Loucy (cell line): Measurements from ENCODE around the gene UNC50.

Source experiments
- H2AFZ ChIP-seq: fragments of 200-600 bp; sonication (generic); 2 replicates; pipeline ENCODE4 v1.6.0; 2016; ENCODE audit warnings: antibody characterized with exemption, mild to moderate bottlenecking, low read length, moderate library complexity
- H3F3A ChIP-seq: fragments of 200-600 bp; 2 replicates; pipeline ENCODE4 v1.6.0; 2016; ENCODE audit warnings: antibody characterized with exemption, low read depth, mild to moderate bottlenecking
- H3K27me3 ChIP-seq: fragments of 200-600 bp; sonication (generic); 2 replicates; pipeline ENCODE4 v1.6.1; 2014; ENCODE audit warnings: low read length, mild to moderate bottlenecking; ENCODE audit not compliant: insufficient read depth, poor library complexity, severe bottlenecking
- H3K36me3 ChIP-seq: fragments of 200-600 bp; sonication (generic); 2 replicates; pipeline ENCODE4 v1.6.1; 2016; ENCODE audit warnings: low read length; ENCODE audit not compliant: insufficient read depth
- H3K4me1 ChIP-seq: fragments of 200-600 bp; sonication (generic); 2 replicates; pipeline ENCODE4 v1.5.1; 2014; ENCODE audit warnings: low read length, mild to moderate bottlenecking; ENCODE audit not compliant: insufficient read depth, poor library complexity, severe bottlenecking
- H3K4me2 ChIP-seq: fragments of 200-600 bp; sonication (generic); 2 replicates; pipeline ENCODE4 v1.6.0; 2014; ENCODE audit warnings: antibody characterized with exemption, low read length, low read depth, mild to moderate bottlenecking; ENCODE audit not compliant: poor library complexity, severe bottlenecking
- H3K4me3 ChIP-seq: fragments of 200-600 bp; sonication (generic); 2 replicates; pipeline ENCODE4 v1.5.1; 2014; ENCODE audit warnings: low read length, mild to moderate bottlenecking, mixed read lengths; ENCODE audit not compliant: poor library complexity, severe bottlenecking
- H3K79me2 ChIP-seq: fragments of 200-600 bp; sonication (generic); 2 replicates; pipeline ENCODE4 v1.6.1; 2014; ENCODE audit warnings: low read length; ENCODE audit not compliant: insufficient read depth
- H3K9ac ChIP-seq: fragments of 200-600 bp; sonication (generic); 2 replicates; pipeline ENCODE4 v1.6.0; 2014; ENCODE audit warnings: mild to moderate bottlenecking, low read depth, low read length, moderate library complexity; ENCODE audit not compliant: poor library complexity, severe bottlenecking
- H3K9me2 ChIP-seq: fragments of 200-600 bp; sonication (generic); replicated peaks from 2 replicates; pipeline ENCODE4 v1.6.1; 2016; ENCODE audit warnings: low read depth, low read length, mixed read lengths
- H3K9me3 ChIP-seq: fragments of 200-600 bp; sonication (generic); 2 replicates; pipeline ENCODE4 v1.6.1; 2014; ENCODE audit warnings: mild to moderate bottlenecking, antibody characterized with exemption, low read length, low read depth; ENCODE audit not compliant: insufficient read depth
- H4K20me1 ChIP-seq: fragments of 200-600 bp; sonication (generic); 2 replicates; pipeline ENCODE4 v1.6.0; 2014; ENCODE audit warnings: antibody characterized with exemption, low read length, mild to moderate bottlenecking; ENCODE audit not compliant: insufficient read depth, poor library complexity, severe bottlenecking
- CTCF ChIP-seq: fragments of 200-600 bp; sonication (generic); conservative IDR thresholded peaks from 2 replicates; pipeline ENCODE4 v1.5.1; 2014; ENCODE audit warnings: mild to moderate bottlenecking, antibody characterized with exemption, low read length
- EZH2phosphoT487 ChIP-seq: fragments of 200-600 bp; IDR thresholded peaks from 2 replicates; pipeline ENCODE4 v1.6.1; 2018; ENCODE audit warnings: antibody characterized with exemption, mild to moderate bottlenecking, moderate library complexity, borderline replicate concordance

Gene UNC50

GRCh38 chr2:98582523-98582922, 25.9 kb upstream of the UNC50 start:
- TF ChIP-seq CTCF (no peak), EZH2phosphoT487 (no peak)
- Histone ChIP-seq H3F3A (no peaks in the 10 kb centered on the region), H3K4me2 (no peak overlapping the region), H3K4me3 (no peak overlapping the region), H3K9me2 (no peaks in the 10 kb centered on the region), H3K4me1 (no peaks in the 10 kb centered on the region), H3K79me2 (no peaks in the 10 kb centered on the region), H3K9me3 (no peaks in the 10 kb centered on the region), H2AFZ (no peak overlapping the region), H3K36me3 (peaks cover 27% of the 10 kb centered on the region; the same call in 1 of the 2 replicates), H3K27me3 (no peaks in the 10 kb centered on the region), H4K20me1 (no peaks in the 10 kb centered on the region), H3K9ac (no peak overlapping the region)

- Histone ChIP-seq H3K9me2 (no peaks in the 10 kb centered on the region), H3K9ac (no peak overlapping the region), H3K27me3 (no peaks in the 10 kb centered on the region), H3F3A (no peaks in the 10 kb centered on the region), H3K4me3 (no peak overlapping the region), H3K36me3 (peaks cover 28% of the 10 kb centered on the region; the same call in 1 of the 2 replicates), H3K4me2 (no peak overlapping the region), H2AFZ (no peak overlapping the region), H3K4me1 (peaks cover 3% of the 10 kb centered on the region), H3K9me3 (no peaks in the 10 kb centered on the region), H3K79me2 (no peaks in the 10 kb centered on the region), H4K20me1 (no peaks in the 10 kb centered on the region)
- TF ChIP-seq CTCF (no peak), EZH2phosphoT487 (no peak)
Measured at GRCh38 chr2:98583276-98583675, 25.1 kb upstream of the UNC50 start.

- no peaks in the 10 kb centered on the region for H4K20me1 ChIP-seq
- no peak overlapping the region for H3K4me2 ChIP-seq
- no peaks in the 10 kb centered on the region for H3K9me3 ChIP-seq
- H3K9me2 ChIP-seq, result no peaks in the 10 kb centered on the region
- no peak overlapping the region for H3K4me3 ChIP-seq
- no peak for TF ChIP-seq EZH2phosphoT487
- no peak for TF ChIP-seq CTCF
- H3K36me3 ChIP-seq, result peaks cover 28% of the 10 kb centered on the region; the same call in 1 of the 2 replicates
- H3K27me3 ChIP-seq, result no peaks in the 10 kb centered on the region
- H3K4me1 ChIP-seq, result peaks cover 10% of the 10 kb centered on the region
- no peaks in the 10 kb centered on the region for H3F3A ChIP-seq
- no peak overlapping the region for H2AFZ ChIP-seq
- H3K79me2 ChIP-seq, result no peaks in the 10 kb centered on the region
- H3K9ac ChIP-seq, result no peak overlapping the region
Measured at GRCh38 chr2:98583816-98584618, 24.4 kb upstream of the UNC50 start.
